Measurements from ENCODE around the gene IGFBPL1.

GRCh38 chr9:38382141-38382540 lies 42.1 kb downstream of the IGFBPL1 start:
- TF ChIP-seq EZH2 (conservative IDR thresholded peaks at IDR 0.05; ENCODE audit: low read depth, low read length): no peak
- TF ChIP-seq MAX (IDR thresholded peaks at IDR 0.05): no peak
- no peak for TF ChIP-seq ZBTB7B (CRISPR knock-in tag; IDR thresholded peaks at IDR 0.05)
- TF ChIP-seq DMAP1 (CRISPR knock-in tag; IDR thresholded peaks at IDR 0.05): no peak
- TF ChIP-seq ZNF12 (CRISPR knock-in tag; IDR thresholded peaks at IDR 0.05): no peak
- TF ChIP-seq, protein P1, sequence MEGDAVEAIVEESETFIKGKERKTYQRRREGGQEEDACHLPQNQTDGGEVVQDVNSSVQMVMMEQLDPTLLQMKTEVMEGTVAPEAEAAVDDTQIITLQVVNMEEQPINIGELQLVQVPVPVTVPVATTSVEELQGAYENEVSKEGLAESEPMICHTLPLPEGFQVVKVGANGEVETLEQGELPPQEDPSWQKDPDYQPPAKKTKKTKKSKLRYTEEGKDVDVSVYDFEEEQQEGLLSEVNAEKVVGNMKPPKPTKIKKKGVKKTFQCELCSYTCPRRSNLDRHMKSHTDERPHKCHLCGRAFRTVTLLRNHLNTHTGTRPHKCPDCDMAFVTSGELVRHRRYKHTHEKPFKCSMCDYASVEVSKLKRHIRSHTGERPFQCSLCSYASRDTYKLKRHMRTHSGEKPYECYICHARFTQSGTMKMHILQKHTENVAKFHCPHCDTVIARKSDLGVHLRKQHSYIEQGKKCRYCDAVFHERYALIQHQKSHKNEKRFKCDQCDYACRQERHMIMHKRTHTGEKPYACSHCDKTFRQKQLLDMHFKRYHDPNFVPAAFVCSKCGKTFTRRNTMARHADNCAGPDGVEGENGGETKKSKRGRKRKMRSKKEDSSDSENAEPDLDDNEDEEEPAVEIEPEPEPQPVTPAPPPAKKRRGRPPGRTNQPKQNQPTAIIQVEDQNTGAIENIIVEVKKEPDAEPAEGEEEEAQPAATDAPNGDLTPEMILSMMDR (CRISPR knock-in tag; IDR thresholded peaks at IDR 0.05): no peak
- no peak for TF ChIP-seq ZNF768 (CRISPR knock-in tag; IDR thresholded peaks at IDR 0.05)

Data from HepG2 (cell line).